HepG2 (cell line): ENCODE data around the gene TAS1R1. TPM values are rescaled to one million over a fixed set of nuclear protein-coding genes. Genes with fewer than 3 reads are reported as not detected.

Experiments
- ARID4A ChIP-seq: sonication (generic); formaldehyde crosslinking; IDR thresholded peaks from 2 replicates; pipeline ENCODE4 v1.5.0; 2020; ENCODE audit warnings: mild to moderate bottlenecking, missing genetic modification reagents, borderline replicate concordance
- RXRA ChIP-seq: sonication (generic); formaldehyde crosslinking; IDR thresholded peaks from 2 replicates; pipeline ENCODE4 v1.5.1; 2020; ENCODE audit warnings: missing genetic modification reagents
- THAP8 ChIP-seq: sonication (generic); formaldehyde crosslinking; IDR thresholded peaks from 2 replicates; pipeline ENCODE4 v1.5.1; 2020; ENCODE audit warnings: missing genetic modification reagents, mild to moderate bottlenecking, borderline replicate concordance
- ZNF562 ChIP-seq: sonication (generic); formaldehyde crosslinking; IDR thresholded peaks from 2 replicates; pipeline ENCODE4 v1.8.0; 2022; ENCODE audit warnings: missing genetic modification reagents, borderline replicate concordance
- ZNF710 ChIP-seq: sonication (generic); formaldehyde crosslinking; IDR thresholded peaks from 2 replicates; pipeline ENCODE4 v1.5.0; 2020; ENCODE audit warnings: mild to moderate bottlenecking, missing genetic modification reagents, borderline replicate concordance
- polyA plus RNA-seq, 8 experiments: library from polyadenylated mRNA; depleted of rRNA in 3 of 8; stranded (reverse) in 7 of 8; unstranded in 1 of 8; fragments of >200 nt; fragmentation: Illumina TruSeq in 4 of 8; extraction: Trizol in 4 of 8; gene quantifications; 2 replicates each; pipeline versions ENCODE4 v1.2.1 to v1.2.3, GENCODE V29; 2011 to 2016; ENCODE audit warnings: low read depth in 4 of 8, missing spikeins in 1 of 8, mixed read lengths in 1 of 8; ENCODE audit not compliant: insufficient read depth in 1 of 8
- total RNA-seq, 5 experiments: library from RNA; depleted of rRNA; stranded (reverse); fragments of >200 nt; fragmentation: Illumina TruSeq; extraction: Trizol; gene quantifications; 2 replicates each; pipeline ENCODE4 v1.2.3, GENCODE V29; 2016; ENCODE audit warnings: low read depth in 1 of 5
- TF ChIP-seq, protein P1 (sequence below): sonication (generic); formaldehyde crosslinking; IDR thresholded peaks from 2 replicates; pipeline ENCODE4 v1.8.0; 2022; ENCODE audit warnings: mild to moderate bottlenecking, missing genetic modification reagents, moderate library complexity
- TF ChIP-seq, protein P2 (sequence below): sonication (generic); formaldehyde crosslinking; IDR thresholded peaks from 2 replicates; pipeline ENCODE4 v1.5.1; 2020; ENCODE audit warnings: mild to moderate bottlenecking, missing genetic modification reagents, moderate library complexity

TAS1R1 gene
- total and polyA plus RNA-seq, 2 of the 13 experiments (the other 11 are each of a cell fraction or from before 2014, with no cell fraction given), result 1.4 to 1.6 TPM

GRCh38 chr1:6512245-6512907, 42.7 kb upstream of the TAS1R1 start (continued):
- TF ChIP-seq, protein P1, sequence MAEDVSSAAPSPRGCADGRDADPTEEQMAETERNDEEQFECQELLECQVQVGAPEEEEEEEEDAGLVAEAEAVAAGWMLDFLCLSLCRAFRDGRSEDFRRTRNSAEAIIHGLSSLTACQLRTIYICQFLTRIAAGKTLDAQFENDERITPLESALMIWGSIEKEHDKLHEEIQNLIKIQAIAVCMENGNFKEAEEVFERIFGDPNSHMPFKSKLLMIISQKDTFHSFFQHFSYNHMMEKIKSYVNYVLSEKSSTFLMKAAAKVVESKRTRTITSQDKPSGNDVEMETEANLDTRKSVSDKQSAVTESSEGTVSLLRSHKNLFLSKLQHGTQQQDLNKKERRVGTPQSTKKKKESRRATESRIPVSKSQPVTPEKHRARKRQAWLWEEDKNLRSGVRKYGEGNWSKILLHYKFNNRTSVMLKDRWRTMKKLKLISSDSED (CRISPR knock-in tag), result no peak
- peak; percentile 9; the same call in 1 of the 2 replicates for TF ChIP-seq ARID4A (CRISPR knock-in tag)
- TF ChIP-seq ZNF562 (CRISPR knock-in tag), result no peak
- TF ChIP-seq RXRA (CRISPR knock-in tag), result 0 out of 2 replicates have a peak, but pooled peaks have one; percentile 60
- no peak for TF ChIP-seq THAP8 (CRISPR knock-in tag)
- TF ChIP-seq ZNF710 (CRISPR knock-in tag), result 0 out of 2 replicates have a peak, but pooled peaks have one; percentile 30
- TF ChIP-seq, protein P2, sequence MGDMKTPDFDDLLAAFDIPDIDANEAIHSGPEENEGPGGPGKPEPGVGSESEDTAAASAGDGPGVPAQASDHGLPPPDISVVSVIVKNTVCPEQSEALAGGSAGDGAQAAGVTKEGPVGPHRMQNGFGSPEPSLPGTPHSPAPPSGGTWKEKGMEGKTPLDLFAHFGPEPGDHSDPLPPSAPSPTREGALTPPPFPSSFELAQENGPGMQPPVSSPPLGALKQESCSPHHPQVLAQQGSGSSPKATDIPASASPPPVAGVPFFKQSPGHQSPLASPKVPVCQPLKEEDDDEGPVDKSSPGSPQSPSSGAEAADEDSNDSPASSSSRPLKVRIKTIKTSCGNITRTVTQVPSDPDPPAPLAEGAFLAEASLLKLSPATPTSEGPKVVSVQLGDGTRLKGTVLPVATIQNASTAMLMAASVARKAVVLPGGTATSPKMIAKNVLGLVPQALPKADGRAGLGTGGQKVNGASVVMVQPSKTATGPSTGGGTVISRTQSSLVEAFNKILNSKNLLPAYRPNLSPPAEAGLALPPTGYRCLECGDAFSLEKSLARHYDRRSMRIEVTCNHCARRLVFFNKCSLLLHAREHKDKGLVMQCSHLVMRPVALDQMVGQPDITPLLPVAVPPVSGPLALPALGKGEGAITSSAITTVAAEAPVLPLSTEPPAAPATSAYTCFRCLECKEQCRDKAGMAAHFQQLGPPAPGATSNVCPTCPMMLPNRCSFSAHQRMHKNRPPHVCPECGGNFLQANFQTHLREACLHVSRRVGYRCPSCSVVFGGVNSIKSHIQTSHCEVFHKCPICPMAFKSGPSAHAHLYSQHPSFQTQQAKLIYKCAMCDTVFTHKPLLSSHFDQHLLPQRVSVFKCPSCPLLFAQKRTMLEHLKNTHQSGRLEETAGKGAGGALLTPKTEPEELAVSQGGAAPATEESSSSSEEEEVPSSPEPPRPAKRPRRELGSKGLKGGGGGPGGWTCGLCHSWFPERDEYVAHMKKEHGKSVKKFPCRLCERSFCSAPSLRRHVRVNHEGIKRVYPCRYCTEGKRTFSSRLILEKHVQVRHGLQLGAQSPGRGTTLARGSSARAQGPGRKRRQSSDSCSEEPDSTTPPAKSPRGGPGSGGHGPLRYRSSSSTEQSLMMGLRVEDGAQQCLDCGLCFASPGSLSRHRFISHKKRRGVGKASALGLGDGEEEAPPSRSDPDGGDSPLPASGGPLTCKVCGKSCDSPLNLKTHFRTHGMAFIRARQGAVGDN (CRISPR knock-in tag), result peak; percentile 84
